HG02678 (cell line): ENCODE measurements around the gene CGB1.
"Not testable (repeated sequence)": the region's sequence is repeated elsewhere in the genome, so short reads cannot be mapped to it uniquely, and the experiment has no call there.

ENCODE experiments used
- ATAC-seq: cut with Tn5 transposase; IDR thresholded peaks from one replicate; pipeline ENCODE4 v1.9.1; 2021; ENCODE audit warnings: mild to moderate bottlenecking, moderate library complexity; ENCODE audit not compliant: unreplicated experiment

Gene CGB1

DNA sequence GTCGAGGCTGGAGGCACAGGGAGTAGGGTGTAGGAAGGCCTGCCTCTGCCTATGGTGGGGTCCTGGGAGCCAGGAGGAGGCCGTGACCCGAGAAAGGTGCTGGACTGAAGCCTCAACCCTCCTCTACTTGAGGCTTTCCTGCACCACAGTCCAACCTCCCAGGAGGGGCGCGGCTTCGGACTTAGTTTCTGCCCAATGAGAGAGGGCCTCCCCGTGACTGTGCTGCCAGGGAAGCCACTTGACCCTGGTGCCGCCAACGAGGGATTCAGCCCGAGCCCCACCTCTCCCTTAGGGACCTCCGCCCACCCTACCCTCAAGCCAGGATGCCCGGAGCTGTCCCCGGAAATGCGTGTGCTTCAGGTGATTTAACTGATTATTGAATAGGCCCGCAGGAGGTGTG lies 12.5 kb downstream of the CGB1 start, which contains the start of gene CGB3:
Gene CGB3 (minus strand): TSS at position 101 of the 400 bp plus-strand sequence. CDS start 362 bp downstream, outside the sequence.
- not testable (repeated sequence) for ATAC-seq

DNA sequence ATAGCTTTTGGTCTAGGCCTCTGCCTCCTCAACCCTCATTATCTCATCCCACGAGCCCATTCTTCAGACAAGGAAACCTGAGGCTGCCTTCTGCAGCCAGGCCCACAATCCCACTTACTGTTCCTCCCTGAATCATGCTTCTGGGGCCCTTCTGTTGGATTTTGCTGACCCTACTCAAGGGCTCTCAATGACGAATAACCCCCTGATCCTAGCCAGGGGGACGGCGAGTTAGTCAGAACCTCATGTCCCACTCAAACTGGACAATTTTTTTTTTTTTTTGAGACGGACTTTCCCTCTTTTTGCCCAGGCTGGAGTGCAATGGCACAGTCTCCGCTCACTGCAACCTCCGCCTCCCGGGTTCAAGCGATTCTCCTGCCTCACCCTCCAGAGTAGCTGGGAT lies 14.6 kb downstream of the CGB1 start:
- no peak for ATAC-seq

DNA sequence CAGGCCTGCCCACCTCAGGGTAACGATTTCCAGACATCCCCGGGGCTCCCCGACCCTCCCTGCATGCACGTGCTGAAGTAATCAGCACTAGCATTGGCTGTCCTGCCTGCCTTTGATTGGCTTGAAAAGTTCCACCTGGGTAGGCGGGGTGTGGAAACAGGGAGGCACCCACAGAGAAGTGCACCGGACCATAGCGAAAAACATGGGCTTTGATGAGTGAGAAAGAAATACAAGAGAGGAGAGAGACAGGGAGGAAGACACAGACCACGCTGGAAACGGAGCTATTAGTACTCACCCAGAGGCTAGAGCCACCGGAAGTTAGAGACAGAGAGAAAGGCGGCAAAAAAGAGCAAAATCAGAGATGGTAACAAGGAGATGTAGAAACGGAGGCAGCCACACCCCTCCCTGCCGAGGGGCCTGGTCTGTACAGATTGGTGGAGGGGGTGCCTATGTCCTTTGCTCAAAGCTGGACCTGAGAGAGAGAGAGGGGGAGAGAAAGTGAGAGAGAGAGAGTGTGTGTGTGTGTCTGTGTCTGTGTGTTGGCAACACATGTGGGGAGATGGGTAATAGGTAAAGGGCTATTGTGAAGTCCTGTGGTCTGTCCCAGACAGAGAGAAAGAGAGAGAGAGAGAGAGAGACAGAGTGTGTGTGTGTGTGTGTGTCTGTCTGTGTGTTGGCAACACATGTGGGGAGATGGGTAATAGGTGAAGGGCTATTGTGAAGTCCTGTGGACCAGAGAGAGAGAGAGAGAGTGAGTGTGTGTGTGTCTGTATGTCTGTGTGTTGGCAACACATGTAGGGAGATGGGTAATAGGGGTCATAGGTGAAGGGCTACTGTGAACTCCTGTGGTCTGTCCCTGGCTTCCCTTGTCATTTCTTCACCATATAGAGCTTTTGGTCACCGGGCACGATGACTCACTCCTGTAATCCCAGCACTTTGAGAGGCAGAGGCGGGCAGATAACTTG lies 15.5 kb downstream of the CGB1 start:
- ATAC-seq: no peak

DNA sequence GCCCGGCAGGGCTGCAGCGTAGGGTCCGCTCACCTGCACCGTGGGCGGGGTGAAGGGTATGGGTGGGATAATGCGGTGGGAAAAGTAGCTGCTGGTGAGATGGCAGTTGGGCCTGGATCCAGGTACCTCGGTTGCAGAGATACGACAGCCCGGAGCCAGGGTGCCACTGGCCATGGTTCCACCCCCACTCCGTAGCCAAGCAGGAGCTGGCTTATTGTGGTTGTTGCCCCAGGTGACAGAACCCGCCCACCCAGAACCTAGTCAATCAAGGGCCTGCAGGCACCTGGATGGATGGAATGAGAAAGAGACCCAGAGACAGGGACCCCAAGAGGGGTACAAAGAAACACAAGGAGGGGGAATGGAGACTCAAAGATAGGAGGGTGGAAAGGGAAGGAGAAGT lies 16.4 kb downstream of the CGB1 start:
- no peak for ATAC-seq

DNA sequence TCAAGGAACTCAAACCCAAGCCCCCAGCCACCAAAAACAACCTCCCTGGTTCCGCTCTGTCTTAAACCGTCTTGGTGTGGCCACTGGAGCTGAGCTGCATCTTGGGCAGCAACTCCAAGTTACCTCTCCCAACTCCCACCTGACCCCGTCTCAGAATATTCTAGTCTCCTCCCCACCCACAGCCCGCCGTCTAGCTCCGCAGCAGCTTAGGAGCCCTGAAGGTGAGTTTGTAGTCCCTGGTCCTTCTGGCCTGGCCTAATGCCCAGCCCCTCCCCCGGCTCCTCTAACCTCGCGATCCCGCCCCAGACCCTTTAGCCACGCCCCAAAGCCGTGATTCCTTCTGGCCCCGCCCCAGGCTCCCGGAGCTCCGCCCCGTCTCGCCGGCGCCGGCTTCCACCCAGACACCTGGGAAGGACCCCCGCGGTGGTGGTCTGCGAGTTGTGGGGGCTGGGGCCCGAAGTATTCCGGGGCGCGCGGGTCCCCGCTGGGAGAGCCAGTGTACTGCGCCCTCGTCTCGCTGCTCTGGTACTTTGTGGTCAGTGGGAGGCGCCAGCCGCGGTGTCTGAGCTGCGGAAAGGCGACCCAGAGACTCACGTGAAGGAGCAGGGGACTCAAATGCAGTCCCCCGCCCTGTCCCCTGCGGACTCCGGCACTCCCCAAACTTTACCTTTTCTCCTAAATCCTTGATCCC lies 17.3 kb downstream of the CGB1 start:
- ATAC-seq: no peak

DNA sequence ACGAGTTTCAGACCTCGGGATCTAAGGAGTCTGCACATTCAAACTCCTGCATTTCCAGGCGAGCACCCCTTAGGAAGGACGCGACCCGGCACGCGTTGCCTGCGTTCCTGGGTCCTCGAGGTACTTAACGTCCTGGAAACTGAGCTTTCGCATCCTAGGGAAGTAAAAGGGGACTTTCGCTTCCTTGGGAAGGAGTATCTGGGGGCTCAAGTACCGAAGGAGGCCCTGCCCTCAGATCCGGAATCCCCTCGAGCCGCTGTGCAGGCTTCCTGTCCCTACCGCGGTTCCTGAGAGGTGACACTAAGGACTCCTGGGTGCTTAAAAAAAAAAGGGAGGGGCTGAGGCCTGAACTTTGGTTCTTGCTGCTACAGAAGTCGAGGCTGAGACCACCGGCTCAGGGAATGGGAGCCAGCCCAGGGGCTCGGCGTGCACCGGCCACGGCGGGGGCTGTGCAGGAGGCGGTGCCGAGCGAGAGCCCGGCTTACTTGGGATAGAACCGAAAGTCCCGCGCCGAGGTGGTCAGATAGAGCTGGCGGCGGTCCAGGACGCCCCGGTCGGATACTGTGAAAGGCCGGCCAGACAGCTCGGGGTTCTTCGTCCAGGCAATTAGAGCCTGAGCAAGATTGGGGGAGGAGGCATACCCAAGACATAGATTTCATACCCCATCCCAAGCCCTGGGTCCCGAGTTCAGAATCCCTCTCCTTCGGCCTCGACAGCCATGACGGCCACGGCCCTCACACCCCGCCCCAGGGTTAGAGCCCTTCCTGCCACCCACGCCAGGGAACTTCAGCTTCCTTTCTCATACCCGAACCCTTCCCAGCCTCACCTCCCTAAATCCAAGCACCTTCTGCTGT lies 18.1 kb downstream of the CGB1 start:
- not testable (repeated sequence) for ATAC-seq

DNA sequence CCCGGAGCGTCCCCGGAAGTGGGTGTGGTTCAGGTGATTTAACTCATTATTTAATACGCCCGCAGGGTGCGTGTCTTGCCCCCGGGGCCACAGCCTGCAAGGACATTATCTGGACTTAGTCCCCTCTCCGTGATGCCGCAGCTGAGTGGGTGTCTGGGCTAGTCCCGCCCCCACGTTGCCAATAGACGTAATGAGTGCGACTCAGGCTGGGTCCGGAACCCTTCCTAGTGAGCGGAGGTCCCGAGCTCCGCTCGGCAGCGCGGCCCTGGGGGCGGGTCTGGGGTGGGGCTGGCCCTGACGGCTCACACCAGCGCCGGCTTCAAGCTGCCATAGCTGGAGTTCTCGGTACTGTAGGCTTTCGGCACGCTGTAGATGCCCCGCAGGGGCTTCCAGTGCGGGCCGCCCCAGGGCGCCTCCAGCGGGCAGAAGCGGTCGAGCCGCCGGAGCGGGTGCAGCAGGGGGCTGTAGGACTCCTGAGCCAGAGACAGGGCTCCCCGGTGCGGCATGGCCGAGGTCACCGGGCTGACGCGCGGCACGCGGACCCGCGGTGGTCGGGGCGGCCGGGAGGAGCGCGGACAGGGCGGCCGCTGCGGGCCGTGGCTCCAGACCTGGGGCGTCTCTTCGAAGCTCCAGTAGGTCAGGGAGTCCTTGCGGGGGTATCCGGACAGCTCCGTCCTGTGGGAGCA lies 18.9 kb downstream of the CGB1 start:
- no peak for ATAC-seq

DNA sequence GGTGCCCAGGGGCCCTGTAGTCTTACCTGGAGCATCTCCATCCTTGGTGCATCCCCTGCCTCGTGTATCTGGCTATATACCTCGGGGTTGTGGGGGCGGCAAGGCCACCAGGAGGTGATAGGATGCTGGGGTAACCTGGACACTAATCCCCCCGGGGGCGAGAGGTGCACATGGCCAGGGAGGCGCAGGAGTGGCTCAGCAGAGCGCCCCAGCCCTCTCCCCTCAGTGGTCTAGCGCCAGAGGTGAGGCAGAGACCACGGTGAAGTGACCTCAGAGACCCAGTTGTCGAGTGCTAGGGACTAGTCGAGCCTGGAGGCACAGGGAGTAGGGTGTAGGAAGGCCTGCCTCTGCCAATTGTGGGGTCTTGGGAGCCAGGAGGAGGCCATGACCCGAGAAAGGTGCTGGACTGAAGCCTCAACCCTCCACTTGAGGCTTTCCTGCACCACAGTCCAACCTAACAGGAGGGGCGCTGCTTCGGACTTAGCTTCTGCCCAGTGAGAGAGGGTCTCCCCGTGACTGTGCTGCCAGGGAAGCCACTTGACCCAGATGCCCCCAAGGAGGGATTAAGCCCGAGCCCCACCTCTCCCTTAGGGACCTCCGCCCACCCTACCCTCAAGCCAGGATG lies 19.5 kb downstream of the CGB1 start, which contains the start of gene LHB:
Gene LHB (minus strand): TSS at position 51 of the 625 bp plus-strand sequence. CDS start 10 bp downstream, at position 41.
- ATAC-seq: no peak

DNA sequence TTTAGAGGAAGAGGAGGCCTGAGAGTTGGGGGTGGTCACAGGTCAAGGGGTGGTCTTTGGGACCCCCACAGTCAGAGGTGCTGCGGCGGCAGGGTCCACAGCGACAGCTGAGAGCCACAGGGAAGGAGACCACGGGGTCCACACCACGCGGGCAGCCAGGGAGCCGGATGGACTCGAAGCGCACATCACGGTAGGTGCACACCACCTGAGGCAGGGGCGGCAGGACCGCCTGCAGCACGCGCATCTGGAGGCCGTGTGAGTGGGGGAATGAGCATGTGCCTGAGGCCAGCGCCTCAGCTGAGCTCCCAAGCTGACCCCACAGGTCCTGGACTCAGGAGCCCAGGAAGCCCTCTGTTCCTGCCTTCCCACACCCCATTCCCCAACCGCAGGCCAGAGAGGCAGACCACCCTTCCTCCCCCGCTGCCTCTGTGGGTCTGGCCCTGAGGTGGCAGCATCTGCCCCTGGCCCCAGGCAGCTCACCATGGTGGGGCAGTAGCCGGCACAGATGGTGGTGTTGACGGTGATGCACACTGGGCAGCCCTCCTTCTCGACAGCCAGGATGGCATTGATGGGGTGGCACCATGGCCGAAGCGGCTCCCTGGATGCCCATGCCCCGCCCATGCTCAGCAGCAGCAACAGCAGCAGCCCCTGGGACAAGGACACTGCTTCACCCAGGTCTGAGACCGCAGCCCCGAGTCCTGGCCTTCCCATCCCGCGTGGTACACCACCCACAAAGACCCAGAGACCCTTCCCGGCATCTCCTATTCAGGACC lies 20.4 kb downstream of the CGB1 start:
- ATAC-seq: no peak

DNA sequence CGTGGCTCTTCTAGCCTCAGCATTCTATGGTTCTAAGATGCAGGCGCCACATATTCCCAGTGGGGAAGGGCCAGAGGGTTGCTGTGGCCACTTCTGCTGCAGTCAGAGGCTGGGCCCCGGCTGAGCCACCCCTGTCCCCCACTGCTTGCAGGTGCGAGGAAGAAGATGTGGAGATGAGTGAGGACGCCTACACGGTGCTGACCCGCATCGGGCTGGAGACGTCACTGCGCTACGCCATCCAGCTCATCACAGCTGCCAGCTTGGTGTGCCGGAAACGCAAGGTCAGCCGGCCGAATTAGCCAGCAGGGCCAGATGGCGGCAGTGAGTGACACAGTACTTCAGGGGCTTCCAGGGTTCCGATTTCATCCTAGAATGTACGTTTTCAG lies 21.8 kb downstream of the CGB1 start:
- ATAC-seq: no peak

DNA sequence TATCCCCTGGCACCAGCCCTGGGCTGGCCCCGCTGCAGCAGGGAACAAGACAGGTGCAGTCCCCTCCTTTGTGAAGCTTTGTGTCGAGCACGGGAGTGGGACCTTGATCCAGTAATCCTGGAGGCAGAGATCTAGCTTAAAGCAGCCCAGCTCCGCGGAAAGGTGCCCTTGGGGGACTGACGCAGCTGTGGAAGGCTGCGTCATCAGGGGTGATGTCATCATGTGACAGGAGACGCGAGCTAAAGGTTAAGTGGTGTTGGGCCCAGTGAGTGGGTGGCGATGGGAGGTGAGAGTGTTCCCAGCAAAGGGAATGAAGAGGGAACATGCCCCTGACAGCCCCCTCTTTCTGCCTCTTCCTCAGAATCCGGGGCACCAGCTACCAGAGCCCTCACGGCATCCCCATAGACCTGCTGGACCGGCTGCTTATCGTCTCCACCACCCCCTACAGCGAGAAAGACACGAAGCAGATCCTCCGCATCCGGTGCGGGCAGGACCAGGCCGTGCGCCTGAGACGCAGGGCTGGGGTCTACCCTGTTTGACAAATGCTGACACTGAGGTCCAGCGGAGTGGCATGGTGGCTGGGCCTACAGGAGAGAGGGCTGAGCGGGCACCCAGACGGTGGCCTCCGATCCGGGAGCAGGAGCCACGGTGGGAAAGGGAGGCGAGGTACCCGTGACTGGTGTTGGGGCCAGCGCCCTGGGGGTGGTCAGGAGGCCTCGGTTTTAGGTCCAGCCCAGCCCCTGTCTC lies 22.4 kb downstream of the CGB1 start:
- no peak for ATAC-seq

DNA sequence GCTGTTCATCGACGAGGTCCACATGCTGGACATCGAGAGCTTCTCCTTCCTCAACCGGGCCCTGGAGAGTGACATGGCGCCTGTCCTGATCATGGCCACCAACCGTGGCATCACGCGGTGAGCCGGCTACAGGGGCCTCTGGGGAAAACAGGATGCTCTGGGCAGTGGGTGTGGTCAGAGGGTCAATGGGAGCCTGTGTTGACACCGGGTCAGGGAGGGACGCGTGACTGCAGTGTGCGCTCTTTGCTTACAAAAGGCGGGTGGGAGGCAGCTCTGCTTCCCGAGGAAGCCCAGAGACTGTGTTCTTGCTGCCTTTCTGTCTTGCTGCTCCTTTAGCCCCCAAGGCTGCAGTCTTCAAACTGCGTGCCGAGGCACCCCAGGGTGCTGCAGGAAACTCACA lies 25.5 kb downstream of the CGB1 start:
- ATAC-seq: no peak

DNA sequence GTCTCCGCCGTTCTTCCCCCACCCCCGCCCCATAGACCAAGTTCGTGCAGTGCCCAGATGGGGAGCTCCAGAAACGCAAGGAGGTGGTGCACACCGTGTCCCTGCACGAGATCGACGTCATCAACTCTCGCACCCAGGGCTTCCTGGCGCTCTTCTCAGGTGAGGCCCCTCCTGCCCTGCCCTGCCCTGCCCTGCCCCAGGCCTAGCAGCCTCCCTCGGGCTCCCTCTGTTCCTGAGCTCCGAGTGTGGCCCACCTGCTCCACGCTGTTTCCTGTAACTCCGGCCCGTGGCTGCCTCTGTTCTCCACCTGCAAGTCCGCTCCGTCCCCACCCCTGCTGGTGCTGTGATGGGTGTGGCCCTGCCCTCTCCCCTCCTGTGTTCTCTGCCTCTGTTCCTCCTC lies 26.2 kb downstream of the CGB1 start:
- ATAC-seq: no peak

DNA sequence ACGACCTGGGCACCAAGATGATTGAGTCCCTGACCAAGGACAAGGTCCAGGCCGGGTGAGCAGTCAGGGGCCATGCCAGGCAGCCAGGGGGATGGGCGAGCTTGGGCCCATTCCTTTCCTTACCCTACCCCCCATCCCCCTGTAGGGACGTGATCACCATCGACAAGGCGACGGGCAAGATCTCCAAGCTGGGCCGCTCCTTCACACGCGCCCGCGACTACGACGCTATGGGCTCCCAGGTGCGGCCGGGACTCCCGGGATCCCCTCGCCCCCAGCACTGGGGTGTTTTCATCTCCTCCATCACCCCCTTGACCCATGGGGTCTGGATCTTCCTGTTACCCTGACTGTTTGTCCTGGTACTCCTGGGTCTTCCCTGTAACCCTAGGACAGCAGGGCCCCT lies 26.9 kb downstream of the CGB1 start:
- ATAC-seq: no peak

DNA sequence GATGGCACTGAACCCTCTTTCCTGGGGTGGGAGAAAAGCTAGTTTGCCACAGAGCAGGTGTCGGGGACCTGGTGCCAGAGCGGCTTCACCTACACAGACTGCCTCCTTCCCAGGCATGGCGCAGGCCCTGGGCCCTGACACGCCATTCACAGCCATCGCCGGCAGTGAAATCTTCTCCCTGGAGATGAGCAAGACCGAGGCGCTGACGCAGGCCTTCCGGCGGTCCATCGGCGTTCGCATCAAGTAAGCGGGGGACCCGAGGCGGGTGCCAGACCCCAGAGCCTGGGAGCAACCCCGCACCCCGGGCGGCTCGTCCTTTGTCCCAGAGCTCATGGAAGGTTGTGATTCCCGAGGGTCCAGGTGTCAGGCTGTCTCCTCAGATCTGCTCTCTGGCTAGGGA lies 29.8 kb downstream of the CGB1 start:
- ATAC-seq: no peak

DNA sequence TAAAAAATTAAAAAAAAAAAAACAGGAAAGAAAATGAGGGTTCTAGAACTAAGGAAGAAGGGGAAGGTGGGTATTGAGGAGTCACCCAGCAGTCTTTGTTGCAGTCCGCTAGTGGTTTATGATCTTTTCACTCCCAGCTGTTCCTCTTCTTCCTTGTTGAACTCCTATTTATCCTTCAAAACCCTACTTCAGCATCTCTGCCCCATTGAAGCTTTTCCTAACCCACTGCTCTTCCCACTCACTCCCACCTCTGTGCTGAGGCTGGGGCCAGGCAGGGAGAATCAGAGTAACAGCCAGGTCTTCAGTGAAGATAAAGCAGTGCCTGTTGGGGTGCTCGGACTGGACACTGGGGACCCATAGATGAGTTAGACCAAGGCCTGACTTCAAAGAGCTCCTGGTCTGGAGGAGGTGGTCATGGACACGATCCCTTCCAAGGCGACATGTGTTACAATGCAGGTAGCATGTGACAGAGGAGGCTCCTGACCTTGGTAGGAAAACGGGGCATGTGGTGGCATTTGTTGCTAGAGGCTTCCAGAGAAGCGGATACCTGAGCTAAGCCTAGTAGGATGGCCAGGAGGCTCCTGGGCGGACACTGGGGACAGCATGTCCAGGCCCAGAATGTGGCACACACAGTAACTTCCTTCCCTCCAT lies 31.6 kb downstream of the CGB1 start:
- no peak for ATAC-seq

DNA sequence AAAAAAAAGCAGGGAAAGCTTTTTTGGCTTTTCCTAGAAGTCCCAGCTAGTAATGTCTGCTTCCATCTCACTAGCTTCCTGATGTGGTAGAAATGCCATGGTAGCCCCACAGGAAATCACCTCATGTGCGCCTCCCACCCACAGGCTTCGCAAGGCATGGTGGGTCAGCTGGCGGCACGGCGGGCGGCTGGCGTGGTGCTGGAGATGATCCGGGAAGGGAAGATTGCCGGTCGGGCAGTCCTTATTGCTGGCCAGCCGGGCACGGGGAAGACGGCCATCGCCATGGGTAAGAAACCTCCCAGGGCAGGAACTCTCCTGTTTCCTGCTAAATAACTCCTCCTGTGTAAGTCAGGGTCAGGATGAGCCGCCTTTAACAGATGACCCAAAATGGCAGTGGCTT lies 32.6 kb downstream of the CGB1 start:
- no peak for ATAC-seq
